ENCODE data around the gene TNNT2. TPM values are rescaled to one million over a fixed set of nuclear protein-coding genes. Genes with fewer than 3 reads are reported as not detected.

The TNNT2 gene
- total RNA-seq, 1 donor from 2014 or later = 8,708 TPM

- intact Hi-C loops (cut with micrococcal nuclease) = no loop called here
- TF ChIP-seq, protein P1, sequence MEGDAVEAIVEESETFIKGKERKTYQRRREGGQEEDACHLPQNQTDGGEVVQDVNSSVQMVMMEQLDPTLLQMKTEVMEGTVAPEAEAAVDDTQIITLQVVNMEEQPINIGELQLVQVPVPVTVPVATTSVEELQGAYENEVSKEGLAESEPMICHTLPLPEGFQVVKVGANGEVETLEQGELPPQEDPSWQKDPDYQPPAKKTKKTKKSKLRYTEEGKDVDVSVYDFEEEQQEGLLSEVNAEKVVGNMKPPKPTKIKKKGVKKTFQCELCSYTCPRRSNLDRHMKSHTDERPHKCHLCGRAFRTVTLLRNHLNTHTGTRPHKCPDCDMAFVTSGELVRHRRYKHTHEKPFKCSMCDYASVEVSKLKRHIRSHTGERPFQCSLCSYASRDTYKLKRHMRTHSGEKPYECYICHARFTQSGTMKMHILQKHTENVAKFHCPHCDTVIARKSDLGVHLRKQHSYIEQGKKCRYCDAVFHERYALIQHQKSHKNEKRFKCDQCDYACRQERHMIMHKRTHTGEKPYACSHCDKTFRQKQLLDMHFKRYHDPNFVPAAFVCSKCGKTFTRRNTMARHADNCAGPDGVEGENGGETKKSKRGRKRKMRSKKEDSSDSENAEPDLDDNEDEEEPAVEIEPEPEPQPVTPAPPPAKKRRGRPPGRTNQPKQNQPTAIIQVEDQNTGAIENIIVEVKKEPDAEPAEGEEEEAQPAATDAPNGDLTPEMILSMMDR (IDR thresholded peaks at IDR 0.05; ENCODE audit: borderline replicate concordance) = no peak
- Histone ChIP-seq H3K4me3 (no peak overlapping the region), H3K27me3 (ENCODE audit: low read depth) (no peaks in the 10 kb centered on the region), H3K36me3 (peaks cover 17% of the 10 kb centered on the region), H3K4me1 (peaks cover 13% of the 10 kb centered on the region), H3K9me3 (replicated peaks) (no peaks in the 10 kb centered on the region), H3K27ac (replicated peaks) (no peak overlapping the region)
- DNase-seq = no peak
These were observed 22.0 kb downstream of the TNNT2 start for GRCh38 chr1:201355471-201355870.

DNA sequence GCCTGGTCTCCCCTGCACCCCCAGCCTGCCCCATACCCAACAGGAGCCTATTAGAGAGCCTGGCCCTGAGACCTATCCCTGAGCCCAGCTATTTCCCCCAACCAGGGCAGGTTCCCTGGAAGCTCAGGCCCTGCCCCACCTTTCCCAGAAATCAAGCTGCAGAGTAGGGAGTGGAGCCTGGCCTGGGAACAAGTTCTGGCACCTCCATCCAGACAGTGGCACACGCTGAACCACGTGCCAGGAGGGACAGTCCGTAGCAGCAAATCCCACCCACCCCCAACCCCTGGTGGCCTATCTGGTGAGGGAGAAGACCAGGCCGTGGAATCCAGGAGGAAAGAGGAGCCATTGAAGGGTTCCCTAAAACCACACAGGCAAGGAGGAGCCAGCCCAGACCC lies 22.6 kb downstream of the TNNT2 start:
- Histone ChIP-seq H3K27ac (replicated peaks) (no peak overlapping the region), H3K4me1 (peaks cover 13% of the 10 kb centered on the region), H3K4me3 (no peak overlapping the region), H3K9me3 (replicated peaks) (no peaks in the 10 kb centered on the region), H3K36me3 (peaks cover 11% of the 10 kb centered on the region), H3K27me3 (ENCODE audit: low read depth) (no peaks in the 10 kb centered on the region)
- peak; percentile 14 for DNase-seq
- TF ChIP-seq, protein P1 (IDR thresholded peaks at IDR 0.05; ENCODE audit: borderline replicate concordance) = no peak
- intact Hi-C loops (cut with micrococcal nuclease) = no loop called here

DNA sequence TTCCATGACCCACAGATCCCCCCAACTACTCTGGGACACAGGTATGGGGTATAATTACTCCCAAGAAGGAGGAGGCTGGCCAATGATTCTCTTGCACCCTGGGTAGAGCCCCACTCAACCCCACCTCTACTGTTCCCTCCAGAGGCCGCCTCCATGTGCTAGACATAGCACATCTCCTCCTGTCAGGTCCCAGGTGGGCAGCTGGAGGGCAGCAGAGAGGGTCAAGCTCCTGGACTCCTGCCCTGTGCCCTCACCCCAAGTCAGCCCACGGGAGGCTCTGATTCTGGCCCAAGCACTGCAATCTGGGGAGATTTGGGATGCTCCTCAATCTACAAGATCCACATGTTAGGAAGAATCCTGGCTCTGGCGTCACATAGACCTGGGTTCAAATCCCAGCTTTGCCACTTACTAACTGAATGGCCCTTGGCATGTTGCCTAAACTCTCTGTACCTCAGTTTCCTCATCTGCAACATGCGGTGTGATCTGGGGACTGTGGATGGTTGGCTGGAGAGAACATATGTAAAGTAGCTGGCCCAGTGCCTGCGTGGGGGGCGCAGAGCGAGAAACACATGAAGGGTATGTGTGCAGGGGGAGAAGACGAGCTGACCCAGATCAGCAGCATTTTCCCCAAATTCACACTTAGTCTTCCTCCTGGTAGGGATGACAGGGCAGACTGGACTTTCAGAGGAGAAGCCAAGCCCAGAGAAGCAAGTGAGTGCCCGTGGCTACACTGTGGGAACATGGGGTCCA lies 23.2 kb downstream of the TNNT2 start:
- Histone ChIP-seq H3K4me1 (peaks cover 13% of the 10 kb centered on the region), H3K9me3 (replicated peaks) (no peaks in the 10 kb centered on the region), H3K4me3 (no peak overlapping the region), H3K27ac (replicated peaks) (no peak overlapping the region), H3K36me3 (peaks cover 5% of the 10 kb centered on the region), H3K27me3 (ENCODE audit: low read depth) (no peaks in the 10 kb centered on the region)
- intact Hi-C loops (cut with micrococcal nuclease) = no loop called here
- peak; percentile 10 for DNase-seq
- TF ChIP-seq, protein P1 (IDR thresholded peaks at IDR 0.05; ENCODE audit: borderline replicate concordance) = no peak

DNA sequence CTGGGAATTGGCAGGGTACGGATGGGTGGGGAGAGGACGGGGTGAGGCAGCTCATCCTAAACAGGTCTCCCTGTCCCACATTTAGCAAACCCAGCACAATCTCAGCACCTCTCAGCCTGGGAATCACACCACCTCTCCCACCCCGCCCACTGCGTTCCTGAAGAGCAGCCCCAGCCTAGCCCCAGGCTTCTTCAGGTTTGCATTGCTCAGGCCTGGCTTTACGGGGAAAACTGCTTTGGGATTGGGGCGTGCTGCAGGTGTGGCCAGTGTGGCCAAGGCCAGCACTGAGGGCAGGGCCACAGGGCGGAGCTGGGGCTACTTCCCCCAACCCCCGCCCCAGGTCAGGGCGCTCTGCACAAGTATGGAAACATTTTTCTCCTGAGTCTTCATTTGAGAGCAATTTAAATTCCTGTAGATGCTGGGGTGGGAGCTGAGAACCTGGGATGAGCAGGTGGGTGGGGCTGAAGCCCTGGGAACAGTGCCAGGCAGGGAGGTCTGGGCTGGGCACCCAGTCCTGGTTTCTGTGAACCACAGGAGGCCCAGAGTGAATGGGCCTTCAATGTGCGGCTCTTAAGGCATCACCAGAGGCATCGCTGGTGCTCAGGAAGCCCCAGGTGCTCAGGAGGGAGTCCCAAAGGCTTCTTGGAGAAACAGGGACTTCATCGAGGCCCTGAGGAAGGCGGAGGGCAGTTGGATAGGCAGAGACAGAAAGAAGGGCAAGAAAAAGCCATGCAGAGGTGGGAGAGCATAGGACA lies 24.1 kb downstream of the TNNT2 start:
- Histone ChIP-seq H3K27me3 (ENCODE audit: low read depth) (no peaks in the 10 kb centered on the region), H3K4me3 (no peak overlapping the region), H3K9me3 (replicated peaks) (no peaks in the 10 kb centered on the region), H3K4me1 (peaks cover 12% of the 10 kb centered on the region), H3K27ac (replicated peaks) (no peak overlapping the region), H3K36me3 (no peaks in the 10 kb centered on the region)
- intact Hi-C loops (cut with micrococcal nuclease) = no loop called here
- TF ChIP-seq, protein P1 (IDR thresholded peaks at IDR 0.05; ENCODE audit: borderline replicate concordance) = no peak
- DNase-seq = peak; percentile 12

DNA sequence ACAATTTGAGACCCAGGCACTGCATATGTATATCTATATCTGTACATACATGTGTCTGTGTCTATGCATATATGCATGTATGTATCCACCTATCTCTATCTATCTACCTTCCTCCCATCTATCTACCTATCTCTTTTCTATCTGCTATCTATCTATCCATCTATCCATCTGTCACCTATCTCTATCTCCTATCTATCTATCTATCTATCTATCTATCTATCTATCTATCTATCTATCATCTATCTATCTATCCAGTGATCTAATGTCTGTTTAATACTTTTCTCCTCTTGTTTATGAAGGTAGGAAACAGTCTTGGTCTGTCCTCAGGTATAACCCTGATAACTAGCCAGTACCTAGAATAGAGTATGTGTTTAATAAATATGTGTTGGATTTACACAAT lies 25.9 kb downstream of the TNNT2 start:
- DNase-seq = no peak
- intact Hi-C loops (cut with micrococcal nuclease) = no loop called here
- peaks cover 16% of the 10 kb centered on the region for H3K4me1 ChIP-seq
- H3K9me3 ChIP-seq (replicated peaks) = no peaks in the 10 kb centered on the region
- TF ChIP-seq, protein P1 (IDR thresholded peaks at IDR 0.05; ENCODE audit: borderline replicate concordance) = no peak
- peaks cover 7% of the 10 kb centered on the region for H3K27me3 ChIP-seq (ENCODE audit: low read depth)
- H3K36me3 ChIP-seq = no peaks in the 10 kb centered on the region
- H3K4me3 ChIP-seq = no peak overlapping the region
- no peak overlapping the region for H3K27ac ChIP-seq (replicated peaks)

Data from left ventricle myocardium inferior (tissue), 1 donor.